IPS-18a (cell line): Measurements from ENCODE around the gene PALLD.

Experiments used
- H3K27ac ChIP-seq: one replicate; pipeline ENCODE4 v1.5.1; 2013; ENCODE audit warnings: low read length
- H3K27me3 ChIP-seq: one replicate; pipeline ENCODE4 v1.6.1; 2013; ENCODE audit warnings: mild to moderate bottlenecking, low read length; ENCODE audit not compliant: control insufficient read depth, insufficient read depth
- H3K36me3 ChIP-seq: one replicate; pipeline ENCODE4 v1.6.1; 2013; ENCODE audit warnings: low read depth, low read length; ENCODE audit not compliant: control insufficient read depth
- H3K4me1 ChIP-seq: one replicate; pipeline ENCODE4 v1.6.1; 2013; ENCODE audit warnings: low read depth, low read length; ENCODE audit not compliant: control insufficient read depth
- H3K4me3 ChIP-seq: one replicate; pipeline ENCODE4 v1.5.1; 2013; ENCODE audit warnings: low read length
- H3K9ac ChIP-seq: one replicate; pipeline ENCODE4 v1.6.1; 2013; ENCODE audit warnings: mild to moderate bottlenecking, low read length, moderate library complexity
- H3K9me3 ChIP-seq: one replicate; pipeline ENCODE4 v1.6.1; 2013; ENCODE audit warnings: low read depth, low read length; ENCODE audit not compliant: control insufficient read depth

PALLD gene

GRCh38 chr4:168677063-168677462, 180.2 kb downstream of the PALLD start:
- H3K9ac ChIP-seq, result no peak overlapping the region
- H3K4me1 ChIP-seq, result no peaks in the 10 kb centered on the region
- no peak overlapping the region for H3K4me3 ChIP-seq
- no peak overlapping the region for H3K27ac ChIP-seq
- H3K27me3 ChIP-seq, result no peaks in the 10 kb centered on the region
- no peaks in the 10 kb centered on the region for H3K9me3 ChIP-seq
- no peaks in the 10 kb centered on the region for H3K36me3 ChIP-seq

DNA sequence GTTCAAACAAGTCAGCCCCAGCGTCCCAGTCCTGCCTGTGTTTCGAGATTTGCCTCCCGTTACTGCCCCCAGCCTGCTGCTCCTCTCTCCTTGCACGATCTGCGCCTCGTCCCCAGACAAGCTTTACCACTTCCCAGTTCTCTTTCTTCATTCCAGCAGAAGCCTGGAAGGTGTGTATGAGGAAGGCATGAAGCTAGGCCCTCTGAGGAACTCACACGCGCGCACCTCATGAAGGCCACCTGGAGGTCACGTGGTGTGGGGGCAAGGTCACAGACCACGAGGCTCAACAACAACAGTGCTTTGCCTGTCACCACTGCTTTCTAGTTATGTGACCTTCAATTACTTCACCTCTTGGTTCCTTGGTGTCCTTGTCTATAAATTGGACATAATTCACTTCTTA, 181.0 kb downstream of the PALLD start:
- Histone ChIP-seq H3K4me3 (no peak overlapping the region), H3K9me3 (no peaks in the 10 kb centered on the region), H3K27me3 (no peaks in the 10 kb centered on the region), H3K27ac (no peak overlapping the region), H3K36me3 (no peaks in the 10 kb centered on the region), H3K4me1 (no peaks in the 10 kb centered on the region), H3K9ac (no peak overlapping the region)

- no peaks in the 10 kb centered on the region for H3K27me3 ChIP-seq
- H3K9ac ChIP-seq, result no peak overlapping the region
- no peaks in the 10 kb centered on the region for H3K36me3 ChIP-seq
- H3K4me3 ChIP-seq, result no peak overlapping the region
- peaks cover 3% of the 10 kb centered on the region for H3K4me1 ChIP-seq
- H3K27ac ChIP-seq, result no peak overlapping the region
- no peaks in the 10 kb centered on the region for H3K9me3 ChIP-seq
These were observed 182.0 kb downstream of the PALLD start for GRCh38 chr4:168678751-168679366.

DNA sequence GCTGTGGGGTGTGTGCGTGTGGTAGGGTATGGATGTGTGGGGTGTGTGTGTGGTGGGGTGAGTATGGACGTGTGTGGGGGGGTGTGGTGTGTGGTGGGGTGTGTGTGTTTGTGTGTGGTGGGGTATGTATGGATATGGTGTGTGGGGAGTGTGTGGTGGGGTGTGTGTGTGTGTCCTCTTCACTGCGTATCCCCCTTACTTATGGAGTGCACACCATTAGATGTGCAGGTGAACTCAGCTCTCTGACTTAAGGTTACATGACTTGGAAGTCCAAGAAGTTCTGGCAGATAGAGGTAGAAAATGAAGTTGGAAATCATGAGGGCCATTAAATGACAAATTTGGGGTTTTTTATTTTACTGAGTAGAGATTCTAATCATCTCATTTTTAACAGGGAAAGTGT, 182.5 kb downstream of the PALLD start:
- H3K36me3 ChIP-seq, result no peaks in the 10 kb centered on the region
- no peaks in the 10 kb centered on the region for H3K9me3 ChIP-seq
- H3K27ac ChIP-seq, result no peak overlapping the region
- H3K4me1 ChIP-seq, result peaks cover 3% of the 10 kb centered on the region
- H3K27me3 ChIP-seq, result no peaks in the 10 kb centered on the region
- no peak overlapping the region for H3K4me3 ChIP-seq
- H3K9ac ChIP-seq, result no peak overlapping the region

GRCh38 chr4:168679819-168680218, 183.0 kb downstream of the PALLD start:
- no peak overlapping the region for H3K4me3 ChIP-seq
- H3K4me1 ChIP-seq, result peaks cover 3% of the 10 kb centered on the region
- no peaks in the 10 kb centered on the region for H3K27me3 ChIP-seq
- no peak overlapping the region for H3K9ac ChIP-seq
- no peaks in the 10 kb centered on the region for H3K9me3 ChIP-seq
- H3K27ac ChIP-seq, result no peak overlapping the region
- H3K36me3 ChIP-seq, result no peaks in the 10 kb centered on the region

GRCh38 chr4:168682898-168683500, 186.1 kb downstream of the PALLD start:
- Histone ChIP-seq H3K27ac (no peak overlapping the region), H3K36me3 (no peaks in the 10 kb centered on the region), H3K4me3 (no peak overlapping the region), H3K9ac (no peak overlapping the region), H3K27me3 (no peaks in the 10 kb centered on the region), H3K4me1 (peaks cover 3% of the 10 kb centered on the region), H3K9me3 (no peaks in the 10 kb centered on the region)

DNA sequence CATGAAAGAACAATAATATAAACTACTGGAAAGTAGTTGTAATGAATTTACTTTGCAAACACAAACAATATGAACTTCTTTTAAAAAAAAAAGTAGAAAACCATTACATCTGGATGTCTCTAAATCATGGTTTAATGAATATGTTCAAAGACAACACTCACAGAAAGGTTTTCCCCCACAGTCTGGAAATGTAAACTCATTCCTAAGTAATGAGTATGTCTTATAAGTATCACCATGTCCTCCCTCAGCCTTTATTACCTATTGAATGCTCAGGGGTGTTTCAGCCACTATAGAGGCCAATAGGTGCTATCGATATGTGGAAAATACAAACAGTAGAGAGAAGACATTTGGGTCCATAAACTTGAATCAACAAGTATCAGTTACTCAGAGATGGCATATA, 186.7 kb downstream of the PALLD start:
- no peaks in the 10 kb centered on the region for H3K27me3 ChIP-seq
- no peaks in the 10 kb centered on the region for H3K36me3 ChIP-seq
- H3K9ac ChIP-seq, result no peak overlapping the region
- no peak overlapping the region for H3K4me3 ChIP-seq
- H3K4me1 ChIP-seq, result peaks cover 3% of the 10 kb centered on the region
- no peaks in the 10 kb centered on the region for H3K9me3 ChIP-seq
- no peak overlapping the region for H3K27ac ChIP-seq

- Histone ChIP-seq H3K4me1 (peaks cover 3% of the 10 kb centered on the region), H3K4me3 (no peak overlapping the region)
These were observed 188.4 kb downstream of the PALLD start for GRCh38 chr4:168685136-168685809.

DNA sequence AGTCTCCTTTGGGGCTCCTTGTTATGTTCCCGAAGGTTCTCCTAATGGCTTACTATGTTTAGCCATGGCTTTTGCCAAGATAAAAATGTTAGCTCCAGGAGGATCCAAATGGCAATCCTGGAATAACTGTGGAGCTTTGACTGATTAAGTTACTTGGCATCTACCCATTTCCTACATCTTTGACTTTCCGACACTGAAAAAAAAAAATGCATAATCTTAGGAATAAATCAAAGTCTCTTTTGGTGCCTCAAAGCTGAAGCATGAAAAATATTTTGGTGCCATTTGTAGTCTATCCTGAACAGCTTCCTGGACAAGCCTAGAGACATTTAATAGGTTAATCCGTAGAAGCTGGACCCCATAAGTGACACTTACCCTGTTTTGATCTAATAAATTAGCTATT, 191.7 kb downstream of the PALLD start:
- Histone ChIP-seq H3K9ac (no peak overlapping the region), H3K4me3 (no peak overlapping the region), H3K36me3 (no peaks in the 10 kb centered on the region), H3K9me3 (no peaks in the 10 kb centered on the region), H3K27ac (no peak overlapping the region), H3K4me1 (no peaks in the 10 kb centered on the region), H3K27me3 (no peaks in the 10 kb centered on the region)

More at GRCh38 chr4:168685136-168685809, 188.4 kb downstream of the PALLD start:
- Histone ChIP-seq H3K36me3 (no peaks in the 10 kb centered on the region), H3K9ac (no peak overlapping the region), H3K27ac (no peak overlapping the region), H3K9me3 (no peaks in the 10 kb centered on the region), H3K27me3 (no peaks in the 10 kb centered on the region)

DNA sequence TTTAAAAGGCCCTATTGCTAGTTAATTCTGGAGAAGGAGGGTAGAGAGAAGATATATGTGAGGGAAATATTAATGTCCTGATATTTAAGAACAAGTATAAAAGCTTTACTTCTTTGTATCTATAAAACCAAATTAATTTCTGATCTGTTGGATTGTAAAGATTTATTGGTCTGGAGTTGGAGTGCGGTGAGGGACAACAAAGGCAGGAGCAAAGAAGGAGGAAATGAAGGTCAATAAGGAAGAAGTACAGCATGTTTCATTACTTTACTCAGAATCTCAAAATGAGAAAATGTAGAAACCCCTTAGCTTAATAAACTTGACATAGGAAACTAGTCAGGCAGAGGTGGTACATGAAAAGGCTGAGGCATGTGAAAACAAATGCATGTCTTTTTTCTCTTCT, 192.9 kb downstream of the PALLD start:
- H3K9ac ChIP-seq, result no peak overlapping the region
- no peaks in the 10 kb centered on the region for H3K4me1 ChIP-seq
- no peaks in the 10 kb centered on the region for H3K36me3 ChIP-seq
- no peak overlapping the region for H3K27ac ChIP-seq
- H3K4me3 ChIP-seq, result no peak overlapping the region
- no peaks in the 10 kb centered on the region for H3K9me3 ChIP-seq
- H3K27me3 ChIP-seq, result no peaks in the 10 kb centered on the region

- Histone ChIP-seq H3K36me3 (no peaks in the 10 kb centered on the region), H3K9ac (no peak overlapping the region), H3K4me3 (no peak overlapping the region), H3K9me3 (no peaks in the 10 kb centered on the region), H3K27me3 (no peaks in the 10 kb centered on the region), H3K4me1 (no peaks in the 10 kb centered on the region), H3K27ac (no peak overlapping the region)
These were observed 193.3 kb downstream of the PALLD start for GRCh38 chr4:168690199-168690598.
